Measurements from ENCODE around the gene MAP3K8. TPM values are rescaled to one million over a fixed set of nuclear protein-coding genes. Genes with fewer than 3 reads are reported as not detected.

Gene MAP3K8
- total RNA-seq, 1 experiment from 2014 or later, result 0.40 TPM

Other genes starting within 250 kb of the MAP3K8 start
- 11.6 and 13.8 TPM in 2 replicates for gene MTPAP, start 84.9 kb upstream of the MAP3K8 start, total RNA-seq (2014; rRNA removed)
- gene LYZL2, start 195.6 kb downstream of the MAP3K8 start, total RNA-seq (2014; rRNA removed), result not detected in 2 replicates

Data from LHCN-M2 (cell line).